Panc1 (cell line): ENCODE results near the gene PADI3. TPM values are rescaled to one million over a fixed set of nuclear protein-coding genes. Genes with fewer than 3 reads are reported as not detected.

Source experiments
- ATAC-seq: fragments of 200-7000 bp; cut with Tn5 transposase; 2 replicates; pipeline ENCODE4 v1.9.1; 2020; ENCODE audit warnings: mild to moderate bottlenecking, moderate library complexity
- BruUV-seq: library from RNA; stranded (reverse); fragments of 400-500 nt; replicated peaks from 2 replicates; lab custom pipeline; 2021; lab: Mats Ljungman, UMichigan
- CTCF ChIA-PET: fragments of 300-600 bp; sonication (Branson Sonifier 250); formaldehyde crosslinking; loops from one replicate; lab custom pipeline; 2022; ENCODE audit warnings: antibody characterized with exemption; lab: Charles Lee
- POLR2A ChIA-PET: fragments of 300-600 bp; sonication (Branson Sonifier 250); formaldehyde crosslinking; loops from one replicate; lab custom pipeline; 2022; ENCODE audit warnings: antibody characterized with exemption; lab: Charles Lee
- DNase-seq: peaks from one replicate; pipeline ENCODE4 v3.0.0-alpha.2; 2010; ENCODE audit warnings: low read depth, low spot score
- H3K27ac ChIP-seq: 2 replicates; pipeline ENCODE4 v1.5.1; 2011; ENCODE audit warnings: mild to moderate bottlenecking, low read length, inconsistent platforms
- H3K27me3 ChIP-seq: fragments of 200-500 bp; sonication (Bioruptor generic); 2 replicates; pipeline ENCODE4 v1.6.0; 2014; ENCODE audit warnings: low read length, inconsistent platforms; ENCODE audit not compliant: control insufficient read depth, insufficient read depth
- H3K36me3 ChIP-seq: fragments of 200-500 bp; sonication (Bioruptor generic); 2 replicates; pipeline ENCODE4 v1.5.1; 2014; ENCODE audit warnings: inconsistent platforms, mild to moderate bottlenecking, low read length, moderate library complexity; ENCODE audit not compliant: control insufficient read depth, insufficient read depth
- H3K4me1 ChIP-seq: 2 replicates; pipeline ENCODE4 v1.5.1; 2011; ENCODE audit warnings: inconsistent platforms, mild to moderate bottlenecking, low read length, moderate library complexity; ENCODE audit not compliant: control insufficient read depth, insufficient read depth
- H3K4me3 ChIP-seq, 2 experiments: 2 replicates each; pipeline ENCODE4 v1.5.1; 2011 to 2012; ENCODE audit warnings: low read depth in 2 of 2, low read length in 2 of 2, mild to moderate bottlenecking in 2 of 2, inconsistent platforms in 1 of 2, moderate library complexity in 1 of 2
- H3K9me3 ChIP-seq: fragments of 200-500 bp; sonication (Bioruptor generic); 2 replicates; pipeline ENCODE4 v1.5.1; 2014; ENCODE audit warnings: low read depth, mild to moderate bottlenecking, inconsistent platforms, low read length, moderate library complexity; ENCODE audit not compliant: control insufficient read depth, insufficient read depth
- POLR2AphosphoS5 ChIP-seq: IDR thresholded peaks from 2 replicates; pipeline ENCODE4 v1.6.1; 2012; ENCODE audit warnings: mild to moderate bottlenecking, low read depth, low read length, moderate library complexity
- REST ChIP-seq, 2 experiments: IDR thresholded peaks; 2 replicates each; pipeline ENCODE4 v1.6.1; 2011 to 2012; ENCODE audit warnings: low read depth in 2 of 2, control low read depth in 1 of 2, low read length in 1 of 2, mild to moderate bottlenecking in 1 of 2, moderate library complexity in 1 of 2; ENCODE audit not compliant: insufficient read depth in 1 of 2
- SIN3A ChIP-seq: IDR thresholded peaks from 2 replicates; pipeline ENCODE4 v1.6.1; 2012; ENCODE audit warnings: low read depth, mild to moderate bottlenecking, low read length, moderate library complexity, borderline replicate concordance; ENCODE audit not compliant: insufficient read depth
- TCF7L2 ChIP-seq: IDR thresholded peaks from 2 replicates; pipeline ENCODE4 v1.6.1; 2011; ENCODE audit warnings: mild to moderate bottlenecking, low read depth, low read length, inconsistent platforms
- in situ Hi-C: cut with HindIII; loops from 2 replicates; pipeline ENCODE4 v1.10.0; 2016; ENCODE audit warnings: low sequenced_read_pairs, low pct_unique_long_range_greater_than_20kb
- intact Hi-C: fragments of 100-400 bp; cut with micrococcal nuclease; formaldehyde crosslinking; loops from one replicate; pipeline ENCODE4 v1.10.0; 2022; ENCODE audit not compliant: unreplicated experiment
- microRNA-seq: library from miRNA; unstranded; fragments of <30 nt; microRNA quantifications from one replicate; pipeline ENCODE4 v1.1.0, GENCODE V29; 2020; ENCODE audit not compliant: unreplicated experiment
- total RNA-seq: library from RNA; stranded (reverse); gene quantifications from one replicate; pipeline ENCODE4 v1.2.1, GENCODE V29; 2021; ENCODE audit not compliant: unreplicated experiment
- TF ChIP-seq, protein P1 (sequence below): fragments of 450-650 bp; IDR thresholded peaks from 2 replicates; pipeline ENCODE4 v1.5.1; 2017; ENCODE audit warnings: mild to moderate bottlenecking

Gene PADI3
- total RNA-seq, 1 experiment from 2014 or later: 3.4 TPM

DNA sequence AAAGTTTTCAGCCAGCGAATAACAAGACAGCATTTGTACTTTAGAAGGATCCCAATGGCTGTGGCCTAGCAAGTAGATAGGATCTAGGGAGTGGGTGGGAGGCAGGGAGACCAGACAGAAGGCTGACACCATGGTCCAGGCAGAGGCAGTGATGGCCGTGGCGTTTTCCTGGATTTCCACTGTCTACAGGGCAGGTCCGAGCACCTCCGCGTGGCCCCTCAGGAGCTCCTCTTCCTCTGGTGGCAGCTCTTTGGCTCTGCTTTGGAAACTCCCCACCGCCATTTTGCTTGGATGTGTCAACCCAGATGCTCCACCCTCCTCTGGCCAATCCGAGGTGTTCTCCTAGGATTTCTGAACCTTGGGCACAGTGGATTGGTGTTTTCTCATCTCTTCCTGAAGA lies 84.2 kb downstream of the PADI3 start:
- ChIA-PET CTCF (interaction anchor here (0.5 to 1.1 kb wide), 2 partner anchors 43 to 144 kb away, joined by 3 to 7 read pairs; no protein-coding TSS in a partner anchor), POLR2A (no interaction called here)
- ATAC-seq (no peak), DNase-seq (no peak)
- no peak overlapping the region; the same call in 1 of the 2 replicates for H3K27ac ChIP-seq
- intact Hi-C loops (no loop called here), in situ Hi-C loops (no loop called here)
- no peaks in the 10 kb centered on the region for H3K36me3 ChIP-seq
- TF ChIP-seq TCF7L2 (no peak), POLR2AphosphoS5 (no peak), SIN3A (no peak), REST (IDR thresholded peaks at IDR 0.05; ENCODE audit: insufficient read depth in 1 of 2, low read depth in 2 of 2, low read length in 1 of 2) (no peak)
- TF ChIP-seq, protein P1, sequence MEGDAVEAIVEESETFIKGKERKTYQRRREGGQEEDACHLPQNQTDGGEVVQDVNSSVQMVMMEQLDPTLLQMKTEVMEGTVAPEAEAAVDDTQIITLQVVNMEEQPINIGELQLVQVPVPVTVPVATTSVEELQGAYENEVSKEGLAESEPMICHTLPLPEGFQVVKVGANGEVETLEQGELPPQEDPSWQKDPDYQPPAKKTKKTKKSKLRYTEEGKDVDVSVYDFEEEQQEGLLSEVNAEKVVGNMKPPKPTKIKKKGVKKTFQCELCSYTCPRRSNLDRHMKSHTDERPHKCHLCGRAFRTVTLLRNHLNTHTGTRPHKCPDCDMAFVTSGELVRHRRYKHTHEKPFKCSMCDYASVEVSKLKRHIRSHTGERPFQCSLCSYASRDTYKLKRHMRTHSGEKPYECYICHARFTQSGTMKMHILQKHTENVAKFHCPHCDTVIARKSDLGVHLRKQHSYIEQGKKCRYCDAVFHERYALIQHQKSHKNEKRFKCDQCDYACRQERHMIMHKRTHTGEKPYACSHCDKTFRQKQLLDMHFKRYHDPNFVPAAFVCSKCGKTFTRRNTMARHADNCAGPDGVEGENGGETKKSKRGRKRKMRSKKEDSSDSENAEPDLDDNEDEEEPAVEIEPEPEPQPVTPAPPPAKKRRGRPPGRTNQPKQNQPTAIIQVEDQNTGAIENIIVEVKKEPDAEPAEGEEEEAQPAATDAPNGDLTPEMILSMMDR: no peak
- H3K4me3 ChIP-seq: no peak overlapping the region
- no peaks in the 10 kb centered on the region for H3K27me3 ChIP-seq
- H3K4me1 ChIP-seq: peaks cover 7% of the 10 kb centered on the region; the same call in 1 of the 2 replicates
- BruUV-seq: no TSS peak
- H3K9me3 ChIP-seq: 0 out of 2 replicates have a peak, but pooled peaks cover 3% of the 10 kb centered on the region

Small RNAs within 50 kb of the gene (microRNA-seq; reads per million reads assigned to microRNA genes)
- not detected for gene MIR3972

Other genes starting within 250 kb of the PADI3 start
- gene ATP13A2, start 237.2 kb upstream of the PADI3 start, total RNA-seq: 49.9 TPM
- gene SDHB, start 195.1 kb upstream of the PADI3 start, total RNA-seq: 212 TPM
- 507 TPM for gene PADI2, start 129.6 kb upstream of the PADI3 start, total RNA-seq
- 2.3 TPM for gene PADI1, start 44.0 kb upstream of the PADI3 start, total RNA-seq
- not detected for gene PADI4, start 59.1 kb downstream of the PADI3 start, total RNA-seq
- not detected for gene PADI6, start 123.1 kb downstream of the PADI3 start, total RNA-seq
- 116 TPM for gene RCC2, start 190.6 kb downstream of the PADI3 start, total RNA-seq